ENCODE measurements around the gene CCL1. TPM values are rescaled to one million over a fixed set of nuclear protein-coding genes. Genes with fewer than 3 reads are reported as not detected.
A peak's percentile ranks its signal among the peaks of the same experiment; 100 is the strongest.

Gene CCL1
- total and polyA plus RNA-seq, 10 of the 15 experiments (the other 5 are each of a cell fraction or from before 2014, with no cell fraction given): 0.14 to 1.8 (median 0.40) TPM; not detected in 3

- ATAC-seq (peak; percentile 68), FAIRE-seq (no peak), DNase-seq (ENCODE audit: low read depth, low spot score) (no peak)
- Histone ChIP-seq H3K9me3 (replicated peaks; ENCODE audit: control insufficient read depth, insufficient read depth, low read length) (no peaks in the 10 kb centered on the region; the same call in 2 of the 3 replicates), H3K27me3 (replicated peaks in 1 of 2; ENCODE audit: control insufficient read depth in 2 of 2, insufficient read depth in 2 of 2, low read length in 1 of 2) (no peaks in the 10 kb centered on the region; a peak in 1 of 4 replicates), H4K20me1 (ENCODE audit: control insufficient read depth, insufficient read depth) (no peaks in the 10 kb centered on the region), H3K9ac (ENCODE audit: control insufficient read depth, insufficient read depth, low read length) (no peak overlapping the region), H3K4me3 (no peak overlapping the region), H3K4me2 (ENCODE audit: control insufficient read depth, insufficient read depth) (no peak overlapping the region), H3K36me3 (ENCODE audit: control insufficient read depth in 2 of 2, insufficient read depth in 2 of 2, low read length in 1 of 2) (no peaks in the 10 kb centered on the region), H3K4me1 (ENCODE audit: control insufficient read depth, insufficient read depth, low read length) (0 out of 2 replicates have a peak, but pooled peaks cover 3% of the 10 kb centered on the region), H3K27ac (ENCODE audit: control insufficient read depth, insufficient read depth) (no peak overlapping the region), H2AFZ (ENCODE audit: control insufficient read depth, low read depth, low read length) (no peak overlapping the region), H3K79me2 (ENCODE audit: control insufficient read depth, insufficient read depth, low read length) (no peaks in the 10 kb centered on the region)
- intact Hi-C loops (cut with micrococcal nuclease; ENCODE audit: unreplicated experiment): loop anchor here (1.0 kb wide), 1 partner anchor 43 kb away; no protein-coding TSS in a partner anchor
- ChIA-PET RAD21 (ENCODE audit: unreplicated experiment) (interaction anchor here (1.2 kb wide), 1 partner anchor 44 kb away, joined by 3 read pairs; no protein-coding TSS in a partner anchor), CTCF (interaction anchor here (0.8 to 1.7 kb wide), 2 partner anchors 16 to 43 kb away, joined by 3 to 6 read pairs; no protein-coding TSS in a partner anchor), POLR2A (no interaction called here), SMC1A (ENCODE audit: uncharacterized antibody, unreplicated experiment) (no interaction called here)
- in situ Hi-C loops (cut with MboI): no loop called here
- whole genome bisulfite sequencing (ENCODE audit: insufficient coverage, insufficient replicate concordance, low lambda C conversion rate, missing lambda C conversion rate): 4% methylated on average over 3 of the region's 3 CpGs
- no TSS peak for BruUV-seq (replicated peaks)
- no peak for TF ChIP-seq DPF2 (IDR thresholded peaks at IDR 0.05)
- TF ChIP-seq CTCF (IDR thresholded peaks at IDR 0.05 in 2 of 3, conservative IDR thresholded peaks at IDR 0.05 in 1 of 3; ENCODE audit: control insufficient read depth in 2 of 3, extremely low read depth in 1 of 3, insufficient read depth in 1 of 3, low read depth in 3 of 3, low read length in 3 of 3): peak in 2 of 3 experiments; percentile 16 to 17; a peak in 2 of 6 replicates
Measured at GRCh38 chr17:34318474-34318873, 44.6 kb downstream of the CCL1 start.

- ChIA-PET CTCF (no interaction called here), SMC1A (ENCODE audit: uncharacterized antibody, unreplicated experiment) (no interaction called here), RAD21 (ENCODE audit: unreplicated experiment) (no interaction called here), POLR2A (no interaction called here)
- WGBS (ENCODE audit: insufficient coverage, insufficient replicate concordance, low lambda C conversion rate, missing lambda C conversion rate): 10% methylated on average over 4 of the region's 4 CpGs
- Histone ChIP-seq H4K20me1 (ENCODE audit: control insufficient read depth, insufficient read depth) (no peaks in the 10 kb centered on the region), H3K27me3 (replicated peaks in 1 of 2; ENCODE audit: control insufficient read depth in 2 of 2, insufficient read depth in 2 of 2, low read length in 1 of 2) (no peaks in the 10 kb centered on the region), H3K27ac (ENCODE audit: control insufficient read depth, insufficient read depth) (no peak overlapping the region), H3K9ac (ENCODE audit: control insufficient read depth, insufficient read depth, low read length) (no peak overlapping the region), H3K4me3 (no peak overlapping the region), H3K4me2 (ENCODE audit: control insufficient read depth, insufficient read depth) (peak overlapping the region; percentile 7; the same call in 1 of the 2 replicates), H3K79me2 (ENCODE audit: control insufficient read depth, insufficient read depth, low read length) (no peaks in the 10 kb centered on the region), H3K4me1 (ENCODE audit: control insufficient read depth, insufficient read depth, low read length) (0 out of 2 replicates have a peak, but pooled peaks cover 3% of the 10 kb centered on the region), H2AFZ (ENCODE audit: control insufficient read depth, low read depth, low read length) (no peak overlapping the region), H3K9me3 (replicated peaks; ENCODE audit: control insufficient read depth, insufficient read depth, low read length) (no peaks in the 10 kb centered on the region), H3K36me3 (ENCODE audit: control insufficient read depth in 2 of 2, insufficient read depth in 2 of 2, low read length in 1 of 2) (no peaks in the 10 kb centered on the region)
- in situ Hi-C loops (cut with MboI) (no loop called here), intact Hi-C loops (cut with micrococcal nuclease; ENCODE audit: unreplicated experiment) (no loop called here)
- no peak for FAIRE-seq
- no peak for ATAC-seq
- BruUV-seq (replicated peaks): no TSS peak
- TF ChIP-seq SMARCA5 (IDR thresholded peaks at IDR 0.05) (no peak), IKZF2 (IDR thresholded peaks at IDR 0.05) (no peak)
- no peak for DNase-seq (ENCODE audit: low read depth, low spot score)
Measured at GRCh38 chr17:34314279-34314678, 48.8 kb downstream of the CCL1 start.

All from GM12878 (cell line).